Duodenal mucosa (tissue), 2 donors: ENCODE results near the gene SOWAHA.
"Not testable (repeated sequence)": the region's sequence is repeated elsewhere in the genome, so short reads cannot be mapped to it uniquely, and the experiment has no call there.

Source experiments
- H3K27ac ChIP-seq: one replicate; pipeline ENCODE4 v1.7.0; 2013; ENCODE audit warnings: low read depth, low read length
- H3K27me3 ChIP-seq, 2 donors: one replicate each; pipeline ENCODE4 v1.7.0; 2013; ENCODE audit warnings: low read length in 2 of 2, control low read depth in 1 of 2; ENCODE audit not compliant: insufficient read depth in 2 of 2, control insufficient read depth in 1 of 2
- H3K36me3 ChIP-seq, 2 donors: one replicate each; pipeline ENCODE4 v1.7.0; 2013; ENCODE audit warnings: low read length in 2 of 2, control low read depth in 1 of 2; ENCODE audit not compliant: insufficient read depth in 2 of 2, control insufficient read depth in 1 of 2
- H3K4me1 ChIP-seq, 2 donors: one replicate each; pipeline ENCODE4 v1.7.0; 2013; ENCODE audit warnings: low read length in 2 of 2, control low read depth in 1 of 2; ENCODE audit not compliant: insufficient read depth in 2 of 2, control insufficient read depth in 1 of 2
- H3K4me3 ChIP-seq, 2 donors: one replicate each; pipeline ENCODE4 v1.7.0; 2013; ENCODE audit warnings: low read length in 2 of 2, low read depth in 1 of 2
- H3K9ac ChIP-seq, 2 donors: one replicate each; pipeline ENCODE4 v1.7.0; 2013; ENCODE audit warnings: low read length in 2 of 2, low read depth in 1 of 2
- H3K9me3 ChIP-seq, 2 donors: one replicate each; pipeline ENCODE4 v1.7.0; 2013; ENCODE audit warnings: low read length in 2 of 2, control low read depth in 1 of 2; ENCODE audit not compliant: control insufficient read depth in 1 of 2

The SOWAHA gene

GRCh38 chr5:132788508-132788907 lies 24.6 kb upstream of the SOWAHA start:
- H3K27ac ChIP-seq, result no peak overlapping the region
- H3K27me3 ChIP-seq, result no peaks in the 10 kb centered on the region
- H3K36me3 ChIP-seq, result no peaks in the 10 kb centered on the region
- H3K9ac ChIP-seq, result no peak overlapping the region
- no peak overlapping the region for H3K4me3 ChIP-seq
- H3K9me3 ChIP-seq, result no peaks in the 10 kb centered on the region
- H3K4me1 ChIP-seq, result no peaks in the 10 kb centered on the region

- Histone ChIP-seq H3K4me1 (no peaks in the 10 kb centered on the region), H3K4me3 (no peak overlapping the region), H3K36me3 (no peaks in the 10 kb centered on the region), H3K27ac (no peak overlapping the region), H3K9me3 (no peaks in the 10 kb centered on the region), H3K9ac (no peak overlapping the region), H3K27me3 (no peaks in the 10 kb centered on the region)
These were observed 23.9 kb upstream of the SOWAHA start for GRCh38 chr5:132788990-132789886.

GRCh38 chr5:132790201-132790865 lies 22.8 kb upstream of the SOWAHA start:
- no peaks in the 10 kb centered on the region for H3K36me3 ChIP-seq
- no peaks in the 10 kb centered on the region for H3K4me1 ChIP-seq
- H3K27me3 ChIP-seq, result no peaks in the 10 kb centered on the region
- no peak overlapping the region for H3K4me3 ChIP-seq
- H3K9ac ChIP-seq, result no peak overlapping the region
- H3K27ac ChIP-seq, result no peak overlapping the region
- no peaks in the 10 kb centered on the region for H3K9me3 ChIP-seq

GRCh38 chr5:132791026-132791425 lies 22.1 kb upstream of the SOWAHA start:
- Histone ChIP-seq H3K4me1 (no peaks in the 10 kb centered on the region), H3K36me3 (no peaks in the 10 kb centered on the region), H3K27me3 (no peaks in the 10 kb centered on the region), H3K4me3 (no peak overlapping the region), H3K27ac (no peak overlapping the region), H3K9ac (no peak overlapping the region), H3K9me3 (no peaks in the 10 kb centered on the region)

GRCh38 chr5:132797651-132798050 lies 15.5 kb upstream of the SOWAHA start:
- Histone ChIP-seq H3K9me3 (no peaks in the 10 kb centered on the region), H3K27me3 (no peaks in the 10 kb centered on the region), H3K27ac (no peak overlapping the region), H3K9ac (no peak overlapping the region), H3K4me1 (no peaks in the 10 kb centered on the region), H3K36me3 (no peaks in the 10 kb centered on the region), H3K4me3 (no peak overlapping the region)

- no peaks in the 10 kb centered on the region for H3K9me3 ChIP-seq
- H3K4me3 ChIP-seq, result no peak overlapping the region
- no peaks in the 10 kb centered on the region for H3K4me1 ChIP-seq
- no peak overlapping the region for H3K9ac ChIP-seq
- no peaks in the 10 kb centered on the region for H3K36me3 ChIP-seq
- H3K27me3 ChIP-seq, result no peaks in the 10 kb centered on the region
- H3K27ac ChIP-seq, result no peak overlapping the region
These were observed 13.7 kb upstream of the SOWAHA start for GRCh38 chr5:132799392-132799791.

GRCh38 chr5:132800545-132800944 lies 12.6 kb upstream of the SOWAHA start:
- Histone ChIP-seq H3K4me1 (no peaks in the 10 kb centered on the region), H3K9me3 (no peaks in the 10 kb centered on the region), H3K27me3 (no peaks in the 10 kb centered on the region), H3K9ac (no peak overlapping the region), H3K4me3 (no peak overlapping the region), H3K27ac (no peak overlapping the region), H3K36me3 (no peaks in the 10 kb centered on the region)

- Histone ChIP-seq H3K27me3 (no peaks in the 10 kb centered on the region), H3K9me3 (no peaks in the 10 kb centered on the region), H3K9ac (no peak overlapping the region), H3K4me3 (no peak overlapping the region), H3K4me1 (no peaks in the 10 kb centered on the region), H3K36me3 (no peaks in the 10 kb centered on the region), H3K27ac (no peak overlapping the region)
These were observed 10.9 kb upstream of the SOWAHA start for GRCh38 chr5:132802044-132802684.

GRCh38 chr5:132802685-132803066 lies 10.4 kb upstream of the SOWAHA start:
- H3K27me3 ChIP-seq, H3K9ac ChIP-seq, H3K4me3 ChIP-seq, H3K27ac ChIP-seq, H3K36me3 ChIP-seq, H3K4me1 ChIP-seq, H3K9me3 ChIP-seq: not testable (repeated sequence)

GRCh38 chr5:132804219-132804618 lies 8.9 kb upstream of the SOWAHA start:
- H3K4me1 ChIP-seq, result peaks cover 13% of the 10 kb centered on the region in 2 donors
- H3K9me3 ChIP-seq, H3K36me3 ChIP-seq, H3K4me3 ChIP-seq, H3K9ac ChIP-seq, H3K27me3 ChIP-seq, H3K27ac ChIP-seq: not testable (repeated sequence)
